GM21447 (cell line): ENCODE measurements around the gene POLR3F.
"Not testable (repeated sequence)": the region's sequence is repeated elsewhere in the genome, so short reads cannot be mapped to it uniquely, and the experiment has no call there.

Experiments
- ATAC-seq: cut with Tn5 transposase; IDR thresholded peaks from one replicate; pipeline ENCODE4 v1.9.1; 2021; ENCODE audit not compliant: unreplicated experiment

Gene POLR3F

GRCh38 chr20:18466894-18467730 is at the start of gene POLR3F, which contains the start of gene DZANK1:
POLR3F (plus strand) TSS chr20:18467390; CDS start chr20:18467507, 117 bp downstream.
DZANK1 (minus strand) TSS chr20:18467030; CDS start chr20:18465358, 1,672 bp downstream.
- ATAC-seq, result peak; percentile 95

GRCh38 chr20:18421608-18422007 is 45.6 kb upstream of the POLR3F start:
- no peak for ATAC-seq

GRCh38 chr20:18427214-18427613 is 40.0 kb upstream of the POLR3F start:
- ATAC-seq, result no peak

GRCh38 chr20:18428490-18429173 is 38.6 kb upstream of the POLR3F start:
- no peak for ATAC-seq

- no peak for ATAC-seq
These were observed 36.9 kb upstream of the POLR3F start for GRCh38 chr20:18430172-18430826.

GRCh38 chr20:18431206-18431605 is 36.0 kb upstream of the POLR3F start:
- no peak for ATAC-seq

GRCh38 chr20:18436847-18437246 is 30.3 kb upstream of the POLR3F start:
- no peak for ATAC-seq

GRCh38 chr20:18440403-18440802 is 26.8 kb upstream of the POLR3F start:
- ATAC-seq, result no peak

- ATAC-seq, result no peak
These were observed 23.3 kb upstream of the POLR3F start for GRCh38 chr20:18443886-18444285.

- no peak for ATAC-seq
These were observed 10.6 kb upstream of the POLR3F start for GRCh38 chr20:18456600-18456999.

- ATAC-seq, result no peak
These were observed 1.5 kb upstream of the POLR3F start for GRCh38 chr20:18465536-18466200.

GRCh38 chr20:18466574-18466893 is 656 bp upstream of the POLR3F start:
- ATAC-seq, result peak; percentile 37

GRCh38 chr20:18477218-18477617 is 10.0 kb downstream of the POLR3F start:
- no peak for ATAC-seq

- ATAC-seq, result no peak
These were observed 10.6 kb downstream of the POLR3F start for GRCh38 chr20:18477821-18478220.

GRCh38 chr20:18481596-18481995 is 14.4 kb downstream of the POLR3F start:
- no peak for ATAC-seq

GRCh38 chr20:18488301-18488700 is 21.1 kb downstream of the POLR3F start:
- ATAC-seq, result no peak

GRCh38 chr20:18496042-18496441 is 28.9 kb downstream of the POLR3F start:
- no peak for ATAC-seq

GRCh38 chr20:18496740-18497592 is 29.8 kb downstream of the POLR3F start, which contains the start of gene RBBP9:
RBBP9 (minus strand) TSS chr20:18497225; CDS start chr20:18497167, 58 bp downstream.
- ATAC-seq, result peak; percentile 99

- no peak for ATAC-seq
These were observed 30.4 kb downstream of the POLR3F start for GRCh38 chr20:18497603-18498002.

GRCh38 chr20:18501672-18502071 is 34.5 kb downstream of the POLR3F start:
- ATAC-seq, result not testable (repeated sequence)
